ENCODE data around the gene UPF2. TPM values are rescaled to one million over a fixed set of nuclear protein-coding genes. Genes with fewer than 3 reads are reported as not detected.

The UPF2 gene
- total and polyA plus RNA-seq, 2 of the 4 experiments (the other 2 are of a cell fraction): 9.2 to 14.3 TPM

DNA sequence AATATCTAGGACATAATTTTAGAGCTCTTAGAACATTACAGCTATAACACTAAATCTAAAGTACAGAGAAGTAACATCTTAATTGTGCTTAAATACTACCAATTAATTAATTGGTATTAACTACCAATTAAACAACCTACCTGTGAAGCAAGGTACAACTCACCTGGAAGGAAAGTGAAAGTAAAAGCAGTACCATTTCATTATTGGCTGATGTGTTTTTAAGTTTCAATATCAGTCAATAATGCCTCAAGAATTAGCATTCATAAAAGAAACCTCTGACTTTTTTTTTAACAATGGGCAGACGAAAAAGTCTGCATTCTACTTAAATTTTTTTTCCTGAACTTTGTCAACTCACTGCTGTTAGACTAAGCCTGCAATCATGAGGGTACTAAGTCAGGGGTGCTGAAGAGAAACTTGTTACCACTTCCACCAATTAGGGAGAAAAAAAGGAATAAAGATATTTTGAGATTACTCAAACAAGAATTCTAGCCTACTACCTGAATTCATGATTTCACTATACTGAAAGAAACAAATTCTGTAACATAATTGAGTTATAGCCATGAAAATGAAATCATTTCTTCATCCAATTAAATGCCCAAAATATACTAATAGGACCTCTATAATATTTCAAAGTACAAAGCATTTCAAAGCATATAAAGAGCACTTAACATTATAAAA lies 19.9 kb downstream of the UPF2 start:
- peaks cover 7% of the 10 kb centered on the region; the same call in 1 of the 2 replicates for H4K20me1 ChIP-seq (ENCODE audit: insufficient read depth, low read length)
- dilution Hi-C loops (cut with HindIII; ENCODE audit: low sequenced_read_pairs, unreplicated experiment) (no loop called here), intact Hi-C loops (cut with micrococcal nuclease) (no loop called here), in situ Hi-C loops (cut with MboI; ENCODE audit: low sequenced_read_pairs) (no loop called here)
- no peak overlapping the region for H3K56ac ChIP-seq (ENCODE audit: extremely low read depth, insufficient read depth, low read length)
- TF ChIP-seq, protein P1, sequence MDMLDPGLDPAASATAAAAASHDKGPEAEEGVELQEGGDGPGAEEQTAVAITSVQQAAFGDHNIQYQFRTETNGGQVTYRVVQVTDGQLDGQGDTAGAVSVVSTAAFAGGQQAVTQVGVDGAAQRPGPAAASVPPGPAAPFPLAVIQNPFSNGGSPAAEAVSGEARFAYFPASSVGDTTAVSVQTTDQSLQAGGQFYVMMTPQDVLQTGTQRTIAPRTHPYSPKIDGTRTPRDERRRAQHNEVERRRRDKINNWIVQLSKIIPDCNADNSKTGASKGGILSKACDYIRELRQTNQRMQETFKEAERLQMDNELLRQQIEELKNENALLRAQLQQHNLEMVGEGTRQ (IDR thresholded peaks at IDR 0.05; ENCODE audit: low read depth, low read length): no peak
- TF ChIP-seq, protein P2, sequence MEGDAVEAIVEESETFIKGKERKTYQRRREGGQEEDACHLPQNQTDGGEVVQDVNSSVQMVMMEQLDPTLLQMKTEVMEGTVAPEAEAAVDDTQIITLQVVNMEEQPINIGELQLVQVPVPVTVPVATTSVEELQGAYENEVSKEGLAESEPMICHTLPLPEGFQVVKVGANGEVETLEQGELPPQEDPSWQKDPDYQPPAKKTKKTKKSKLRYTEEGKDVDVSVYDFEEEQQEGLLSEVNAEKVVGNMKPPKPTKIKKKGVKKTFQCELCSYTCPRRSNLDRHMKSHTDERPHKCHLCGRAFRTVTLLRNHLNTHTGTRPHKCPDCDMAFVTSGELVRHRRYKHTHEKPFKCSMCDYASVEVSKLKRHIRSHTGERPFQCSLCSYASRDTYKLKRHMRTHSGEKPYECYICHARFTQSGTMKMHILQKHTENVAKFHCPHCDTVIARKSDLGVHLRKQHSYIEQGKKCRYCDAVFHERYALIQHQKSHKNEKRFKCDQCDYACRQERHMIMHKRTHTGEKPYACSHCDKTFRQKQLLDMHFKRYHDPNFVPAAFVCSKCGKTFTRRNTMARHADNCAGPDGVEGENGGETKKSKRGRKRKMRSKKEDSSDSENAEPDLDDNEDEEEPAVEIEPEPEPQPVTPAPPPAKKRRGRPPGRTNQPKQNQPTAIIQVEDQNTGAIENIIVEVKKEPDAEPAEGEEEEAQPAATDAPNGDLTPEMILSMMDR (conservative IDR thresholded peaks at IDR 0.05; ENCODE audit: low read depth, low read length): no peak
- no peak for TF ChIP-seq BHLHE40 (IDR thresholded peaks at IDR 0.05; ENCODE audit: low read depth, low read length)
- TF ChIP-seq RAD21 (IDR thresholded peaks at IDR 0.05; ENCODE audit: low read length): no peak
- no peak for TF ChIP-seq FOS (IDR thresholded peaks at IDR 0.05; ENCODE audit: low read depth, low read length)
- TF ChIP-seq CEBPB (IDR thresholded peaks at IDR 0.05; ENCODE audit: low read depth, low read length): no peak
- TF ChIP-seq SMC3 (IDR thresholded peaks at IDR 0.05; ENCODE audit: low read depth, low read length): no peak
- TF ChIP-seq MAFK (IDR thresholded peaks at IDR 0.05; ENCODE audit: low read depth, low read length): no peak
- no peak for TF ChIP-seq RCOR1 (IDR thresholded peaks at IDR 0.05; ENCODE audit: insufficient replicate concordance, low read length)
- TF ChIP-seq RFX5 (IDR thresholded peaks at IDR 0.05; ENCODE audit: low read depth, low read length): no peak
- no peak for TF ChIP-seq MAZ (IDR thresholded peaks at IDR 0.05; ENCODE audit: borderline replicate concordance, low read depth, low read length)
- TF ChIP-seq, protein P3, sequence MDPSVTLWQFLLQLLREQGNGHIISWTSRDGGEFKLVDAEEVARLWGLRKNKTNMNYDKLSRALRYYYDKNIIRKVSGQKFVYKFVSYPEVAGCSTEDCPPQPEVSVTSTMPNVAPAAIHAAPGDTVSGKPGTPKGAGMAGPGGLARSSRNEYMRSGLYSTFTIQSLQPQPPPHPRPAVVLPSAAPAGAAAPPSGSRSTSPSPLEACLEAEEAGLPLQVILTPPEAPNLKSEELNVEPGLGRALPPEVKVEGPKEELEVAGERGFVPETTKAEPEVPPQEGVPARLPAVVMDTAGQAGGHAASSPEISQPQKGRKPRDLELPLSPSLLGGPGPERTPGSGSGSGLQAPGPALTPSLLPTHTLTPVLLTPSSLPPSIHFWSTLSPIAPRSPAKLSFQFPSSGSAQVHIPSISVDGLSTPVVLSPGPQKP (IDR thresholded peaks at IDR 0.05; ENCODE audit: borderline replicate concordance, low read depth, low read length): no peak
- no peak for TF ChIP-seq CHD1 (IDR thresholded peaks at IDR 0.05; ENCODE audit: low read depth, low read length)
- TF ChIP-seq NFE2L2 (IDR thresholded peaks at IDR 0.05; ENCODE audit: low read depth, low read length): no peak
- no peak for TF ChIP-seq POLR2A (IDR thresholded peaks at IDR 0.05; ENCODE audit: low read depth, low read length)
- H3K27me3 ChIP-seq (ENCODE audit: control insufficient read depth, insufficient read depth, low read length): no peaks in the 10 kb centered on the region
- no peak overlapping the region for H2BK20ac ChIP-seq (ENCODE audit: low read depth, low read length)
- no peak overlapping the region for H3K18ac ChIP-seq (ENCODE audit: low read depth, low read length)
- ChIA-PET CTCF (no interaction called here), POLR2A (ENCODE audit: unreplicated experiment) (no interaction called here)
- H3K4me3 ChIP-seq (ENCODE audit: insufficient read depth, low read depth, low read length): no peak overlapping the region
- peaks cover 27 to 52% of the 10 kb centered on the region in 2 experiments for H3K79me1 ChIP-seq (ENCODE audit: low read depth in 1 of 2, low read length in 2 of 2)
- no peak for ATAC-seq (ENCODE audit: low read depth)
- no peaks in the 10 kb centered on the region for H3K9me3 ChIP-seq (ENCODE audit: control insufficient read depth, insufficient read depth, low read length)
- DNase-seq: no peak
- no peak overlapping the region for H4K5ac ChIP-seq (ENCODE audit: low read depth, low read length)
- H4K91ac ChIP-seq (ENCODE audit: insufficient read depth, low read depth, low read length): no peak overlapping the region
- H2BK15ac ChIP-seq (ENCODE audit: low read depth, low read length): no peak overlapping the region
- H3K4me2 ChIP-seq (ENCODE audit: low read depth, low read length): no peak overlapping the region
- no peaks in the 10 kb centered on the region; the same call in 1 of the 2 replicates for H3K9me1 ChIP-seq (ENCODE audit: insufficient read depth, low read length)
- H3K23ac ChIP-seq (ENCODE audit: low read depth, low read length): no peak overlapping the region
- H2AK5ac ChIP-seq (ENCODE audit: low read depth, low read length): no peak overlapping the region
- H3K4ac ChIP-seq (ENCODE audit: low read depth, low read length): no peak overlapping the region
- no peak overlapping the region for H2AK9ac ChIP-seq (replicated peaks; ENCODE audit: low read depth, low read length, poor library complexity)
- H3K9ac ChIP-seq (ENCODE audit: low read depth, low read length): no peak overlapping the region
- 0 out of 2 replicates have a peak, but pooled peaks cover 3% of the 10 kb centered on the region for H3K36me3 ChIP-seq (ENCODE audit: control insufficient read depth, insufficient read depth, low read length)
- no peak overlapping the region for H4K8ac ChIP-seq (ENCODE audit: low read depth in 2 of 2, low read length in 2 of 2)
- no TSS peak for BruUV-seq (replicated peaks)
- no peak overlapping the region for H2AFZ ChIP-seq (replicated peaks; ENCODE audit: low read length, poor library complexity)
- H3K14ac ChIP-seq (replicated peaks; ENCODE audit: low read depth, low read length): no peak overlapping the region
- H2BK5ac ChIP-seq (ENCODE audit: low read depth, low read length, poor library complexity, severe bottlenecking): no peak overlapping the region
- H3K27ac ChIP-seq (ENCODE audit: insufficient read depth, low read length): no peak overlapping the region
- no peak overlapping the region for H2BK120ac ChIP-seq (ENCODE audit: low read depth, low read length)
- H3K4me1 ChIP-seq (ENCODE audit: control insufficient read depth, insufficient read depth, low read length): peaks cover 4% of the 10 kb centered on the region
- WGBS, 2 experiments (ENCODE audit: extremely low coverage in 2 of 2, insufficient read length in 1 of 2): no CpG with 5 or more reads among the region's 1 CpG
